C4-2B (cell line): Measurements from ENCODE around the gene PAK4.

Experiments
- ZFX ChIP-seq: fragments of 450-650 bp; IDR thresholded peaks from 2 replicates; pipeline ENCODE4 v1.6.1; 2017
- TF ChIP-seq, protein P1 (sequence below): fragments of 450-650 bp; conservative IDR thresholded peaks from 2 replicates; pipeline ENCODE4 v1.5.1; 2017; ENCODE audit warnings: mild to moderate bottlenecking

DNA sequence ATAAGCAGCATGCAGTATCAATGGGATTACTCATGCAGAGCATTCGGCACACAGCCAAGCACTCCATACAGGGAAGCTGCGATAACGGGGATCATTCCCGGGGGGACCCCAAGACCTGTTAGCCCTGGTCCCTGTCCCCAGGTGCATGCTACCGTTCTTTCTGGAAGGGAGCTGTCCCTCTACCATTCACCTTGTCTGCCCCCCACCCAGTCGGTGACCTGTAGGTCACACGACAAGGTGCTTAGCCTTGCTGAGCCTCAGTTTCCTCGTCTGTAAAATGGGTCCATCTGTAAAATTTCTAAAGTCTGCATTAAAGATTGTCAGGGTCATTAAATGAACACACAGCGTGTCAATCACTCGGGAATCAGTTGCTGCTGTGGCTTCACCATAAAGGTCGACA is 48.3 kb upstream of the PAK4 start:
- TF ChIP-seq, protein P1, sequence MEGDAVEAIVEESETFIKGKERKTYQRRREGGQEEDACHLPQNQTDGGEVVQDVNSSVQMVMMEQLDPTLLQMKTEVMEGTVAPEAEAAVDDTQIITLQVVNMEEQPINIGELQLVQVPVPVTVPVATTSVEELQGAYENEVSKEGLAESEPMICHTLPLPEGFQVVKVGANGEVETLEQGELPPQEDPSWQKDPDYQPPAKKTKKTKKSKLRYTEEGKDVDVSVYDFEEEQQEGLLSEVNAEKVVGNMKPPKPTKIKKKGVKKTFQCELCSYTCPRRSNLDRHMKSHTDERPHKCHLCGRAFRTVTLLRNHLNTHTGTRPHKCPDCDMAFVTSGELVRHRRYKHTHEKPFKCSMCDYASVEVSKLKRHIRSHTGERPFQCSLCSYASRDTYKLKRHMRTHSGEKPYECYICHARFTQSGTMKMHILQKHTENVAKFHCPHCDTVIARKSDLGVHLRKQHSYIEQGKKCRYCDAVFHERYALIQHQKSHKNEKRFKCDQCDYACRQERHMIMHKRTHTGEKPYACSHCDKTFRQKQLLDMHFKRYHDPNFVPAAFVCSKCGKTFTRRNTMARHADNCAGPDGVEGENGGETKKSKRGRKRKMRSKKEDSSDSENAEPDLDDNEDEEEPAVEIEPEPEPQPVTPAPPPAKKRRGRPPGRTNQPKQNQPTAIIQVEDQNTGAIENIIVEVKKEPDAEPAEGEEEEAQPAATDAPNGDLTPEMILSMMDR, result no peak
- TF ChIP-seq ZFX, result no peak
